GM21526 (cell line): ENCODE measurements around the gene RPRML.

Experiments
- ATAC-seq: cut with Tn5 transposase; IDR thresholded peaks from one replicate; pipeline ENCODE4 v1.9.1; 2021; ENCODE audit warnings: moderate library complexity; ENCODE audit not compliant: unreplicated experiment, low FRiP score

RPRML gene

DNA sequence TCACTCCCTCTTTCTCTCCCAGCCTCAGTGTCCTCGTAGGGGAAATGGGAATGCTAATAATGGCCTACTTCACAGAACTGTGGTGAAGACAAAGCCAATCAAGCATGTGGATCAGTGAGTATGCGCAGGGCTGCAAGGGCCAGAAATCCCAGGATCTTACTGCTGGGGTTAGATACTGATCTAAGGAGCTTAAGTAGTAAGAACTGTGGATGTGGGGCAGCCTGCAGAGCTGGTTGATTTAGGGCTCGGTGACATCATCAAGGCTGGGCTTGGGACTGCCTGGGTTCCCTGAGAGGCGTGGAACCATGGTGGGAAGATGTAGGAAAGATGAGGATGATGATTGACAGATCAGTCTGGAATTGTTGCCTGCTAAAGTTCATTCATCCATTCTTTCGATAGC lies 30.5 kb downstream of the RPRML start:
- ATAC-seq: no peak

GRCh38 chr17:46947216-46947615 lies 31.8 kb downstream of the RPRML start:
- no peak for ATAC-seq

DNA sequence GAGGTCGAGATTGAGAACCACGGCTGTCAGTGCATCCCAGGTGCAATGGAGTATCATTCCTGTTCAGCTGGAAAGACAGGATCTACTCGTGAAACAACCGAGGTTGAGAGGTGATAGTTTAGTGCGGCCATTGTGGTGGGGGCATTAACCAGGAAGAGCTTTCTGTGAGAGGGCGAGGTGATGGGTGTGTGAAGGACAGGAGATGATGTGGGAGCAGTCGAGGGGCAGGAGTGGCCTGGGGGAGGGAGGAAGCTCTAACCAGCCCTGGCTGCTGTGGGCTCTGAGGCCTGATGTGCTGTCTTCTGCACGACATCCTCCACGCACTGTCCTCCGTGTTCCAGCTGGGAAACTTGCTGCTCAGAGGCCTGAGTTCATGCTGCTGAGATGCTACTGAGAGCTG lies 34.1 kb downstream of the RPRML start:
- no peak for ATAC-seq

DNA sequence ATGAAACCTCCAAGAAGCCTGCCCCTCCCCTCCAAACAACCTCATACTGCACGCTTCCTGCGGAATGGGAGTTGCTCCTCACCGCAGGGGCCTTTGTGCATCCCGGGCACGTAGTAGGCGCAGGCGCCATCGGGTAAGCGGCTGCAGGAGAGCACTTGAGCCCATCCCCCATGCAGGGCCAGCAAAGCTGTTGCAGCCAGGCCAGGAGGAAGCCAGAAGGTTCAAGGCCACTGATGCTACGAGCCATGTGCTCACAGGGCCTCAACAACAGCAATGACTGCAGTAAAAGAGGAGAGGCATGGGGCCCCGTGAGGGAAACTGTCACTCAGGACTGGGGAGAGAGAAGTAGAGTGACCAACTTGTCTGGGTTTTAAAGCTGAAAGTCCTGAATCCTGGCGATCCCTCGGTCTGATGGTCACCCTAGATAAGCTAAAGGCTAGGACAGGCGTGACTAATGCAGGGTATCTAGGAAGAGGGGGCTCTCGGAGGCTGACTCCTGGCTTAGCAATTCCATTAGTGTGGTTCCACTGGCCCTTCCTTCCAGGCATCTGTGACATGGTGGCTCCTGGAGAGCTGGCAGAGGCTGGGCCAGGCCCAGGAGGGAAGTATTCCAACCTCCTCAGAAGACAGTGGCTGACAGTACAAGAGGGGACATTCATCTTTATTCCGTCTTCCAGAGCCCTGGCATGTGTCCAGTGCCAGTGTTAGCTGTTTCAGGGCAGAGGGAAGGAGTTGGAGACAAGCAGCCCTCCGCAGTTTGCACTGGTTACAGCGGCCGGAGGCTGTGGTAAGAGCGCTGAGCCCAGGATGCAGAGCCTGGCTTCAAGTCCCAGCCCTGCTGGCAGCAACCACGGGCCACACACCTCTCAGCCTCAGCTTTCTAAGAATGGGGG lies 35.3 kb downstream of the RPRML start:
- no peak for ATAC-seq

DNA sequence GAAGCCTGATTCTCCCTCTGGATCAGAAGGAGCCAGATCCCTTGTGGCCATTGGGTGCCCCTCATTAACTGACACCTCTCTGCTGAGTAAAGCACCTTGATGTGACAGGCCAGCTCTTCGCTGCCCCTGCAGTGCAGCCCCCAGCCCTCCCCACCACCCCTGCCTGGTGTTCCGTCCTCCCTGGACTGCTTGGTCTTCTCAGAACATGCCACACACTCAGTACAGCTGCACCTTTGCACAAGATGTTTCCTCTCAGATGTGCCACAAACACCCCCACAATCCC lies 35.9 kb downstream of the RPRML start:
- ATAC-seq: no peak

GRCh38 chr17:46942441-46943217 lies 36.4 kb downstream of the RPRML start:
- no peak for ATAC-seq

- ATAC-seq: no peak
Measured at GRCh38 chr17:46940692-46941404, 38.2 kb downstream of the RPRML start.

- ATAC-seq: no peak
Measured at GRCh38 chr17:46935658-46936266, 43.3 kb downstream of the RPRML start.

- ATAC-seq: no peak
Measured at GRCh38 chr17:46931596-46931995, 47.5 kb downstream of the RPRML start.

DNA sequence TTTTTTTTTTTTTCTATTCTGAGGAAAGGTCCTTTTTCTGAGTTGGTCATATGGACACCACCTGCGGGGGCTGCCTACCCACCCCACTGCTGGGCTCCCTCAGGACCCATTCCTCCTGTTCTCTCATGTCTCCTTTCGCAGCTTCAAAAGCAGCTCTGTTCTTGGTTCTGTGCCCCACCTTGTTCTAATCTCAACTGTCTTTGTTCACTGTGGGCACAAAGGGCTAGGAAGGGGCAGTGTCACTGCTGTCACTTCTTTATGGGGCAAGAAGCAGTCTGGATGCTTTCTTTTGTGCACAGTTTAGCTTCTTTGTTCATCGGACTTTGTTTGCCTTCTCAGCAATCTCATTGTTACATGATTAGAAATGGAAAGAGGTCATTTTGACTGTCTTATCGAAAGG lies 49.0 kb downstream of the RPRML start:
- no peak for ATAC-seq

GRCh38 chr17:46929413-46929812 lies 49.6 kb downstream of the RPRML start:
- ATAC-seq: no peak

- ATAC-seq: no peak
Measured at GRCh38 chr17:46928467-46929261, 50.4 kb downstream of the RPRML start.
